Nephron progenitor cell (in vitro differentiated cells): ENCODE measurements around the gene ST7.
"Not testable (repeated sequence)": the region's sequence is repeated elsewhere in the genome, so short reads cannot be mapped to it uniquely, and the experiment has no call there.

ENCODE experiments used
- DNase-seq: peaks from one replicate; pipeline ENCODE4 v3.0.0; 2021
- H3K27ac Mint-ChIP-seq: 2 replicates; pipeline ENCODE4 v1.8.0; 2021; ENCODE audit warnings: mild to moderate bottlenecking, moderate library complexity, mixed read lengths
- H3K27me3 Mint-ChIP-seq: 2 replicates; pipeline ENCODE4 v1.8.0; 2021; ENCODE audit warnings: mild to moderate bottlenecking, low read depth, mixed read lengths; ENCODE audit not compliant: poor library complexity
- H3K36me3 Mint-ChIP-seq: 2 replicates; pipeline ENCODE4 v1.8.0; 2021; ENCODE audit warnings: low read depth, mixed read lengths
- H3K4me1 Mint-ChIP-seq: 2 replicates; pipeline ENCODE4 v1.8.0; 2021; ENCODE audit warnings: mixed read lengths
- H3K4me3 Mint-ChIP-seq: 2 replicates; pipeline ENCODE4 v1.8.0; 2021; ENCODE audit warnings: mild to moderate bottlenecking, moderate library complexity, mixed read lengths
- H3K9me3 Mint-ChIP-seq: 2 replicates; pipeline ENCODE4 v1.8.0; 2021; ENCODE audit warnings: mild to moderate bottlenecking, moderate library complexity, mixed read lengths
- CTCF ChIP-seq: fragments of 200-600 bp; sonication (generic); IDR thresholded peaks from 2 replicates; pipeline ENCODE4 v1.5.0; 2021; ENCODE audit warnings: antibody characterized with exemption

The ST7 gene

GRCh38 chr7:116967983-116968382, 14.7 kb downstream of the ST7 start:
- Mint-ChIP-seq H3K27me3 (no peaks in the 10 kb centered on the region), H3K4me1 (peaks cover 41% of the 10 kb centered on the region), H3K36me3 (no peaks in the 10 kb centered on the region), H3K27ac (no peak overlapping the region), H3K9me3 (no peaks in the 10 kb centered on the region), H3K4me3 (no peak overlapping the region)
- no peak for DNase-seq
- no peak for TF ChIP-seq CTCF

- H3K4me1 Mint-ChIP-seq, result peaks cover 41% of the 10 kb centered on the region
- H3K9me3 Mint-ChIP-seq, result peaks cover under 1% of the 10 kb centered on the region
- H3K27ac Mint-ChIP-seq, result no peak overlapping the region
- no peak for DNase-seq
- H3K36me3 Mint-ChIP-seq, result peaks cover 3% of the 10 kb centered on the region
- no peak for TF ChIP-seq CTCF
- H3K27me3 Mint-ChIP-seq, result no peaks in the 10 kb centered on the region
- no peak overlapping the region for H3K4me3 Mint-ChIP-seq
Observed at GRCh38 chr7:116968631-116969030, 15.3 kb downstream of the ST7 start.

GRCh38 chr7:116969371-116969902, 16.1 kb downstream of the ST7 start:
- Mint-ChIP-seq H3K27ac (peak overlapping the region; percentile 43), H3K4me3 (no peak overlapping the region)

GRCh38 chr7:116970238-116970910, 17.1 kb downstream of the ST7 start:
- H3K36me3 Mint-ChIP-seq, result peaks cover 14% of the 10 kb centered on the region
- peaks cover 11% of the 10 kb centered on the region for H3K9me3 Mint-ChIP-seq
- H3K27me3 Mint-ChIP-seq, result no peaks in the 10 kb centered on the region
- no peak overlapping the region for H3K27ac Mint-ChIP-seq
- peaks cover 41% of the 10 kb centered on the region for H3K4me1 Mint-ChIP-seq
- TF ChIP-seq CTCF, result no peak
- DNase-seq, result no peak
- no peak overlapping the region for H3K4me3 Mint-ChIP-seq

More at GRCh38 chr7:116969371-116969902, 16.1 kb downstream of the ST7 start:
- DNase-seq, result no peak
- H3K27me3 Mint-ChIP-seq, result no peaks in the 10 kb centered on the region
- peaks cover 9% of the 10 kb centered on the region for H3K36me3 Mint-ChIP-seq
- no peak for TF ChIP-seq CTCF
- H3K4me1 Mint-ChIP-seq, result peaks cover 41% of the 10 kb centered on the region
- H3K9me3 Mint-ChIP-seq, result peaks cover 7% of the 10 kb centered on the region

GRCh38 chr7:116971153-116971552, 17.9 kb downstream of the ST7 start:
- Mint-ChIP-seq H3K9me3 (peaks cover 11% of the 10 kb centered on the region), H3K36me3 (peaks cover 14% of the 10 kb centered on the region), H3K4me1 (peaks cover 41% of the 10 kb centered on the region)
- H3K4me3 Mint-ChIP-seq, H3K27me3 Mint-ChIP-seq, H3K27ac Mint-ChIP-seq, DNase-seq: not testable (repeated sequence)

- Mint-ChIP-seq H3K4me3 (no peak overlapping the region), H3K4me1 (peaks cover 41% of the 10 kb centered on the region), H3K27me3 (no peaks in the 10 kb centered on the region), H3K27ac (no peak overlapping the region), H3K36me3 (peaks cover 14% of the 10 kb centered on the region), H3K9me3 (peaks cover 11% of the 10 kb centered on the region)
- no peak for TF ChIP-seq CTCF
- peak; percentile 13 for DNase-seq
Observed at GRCh38 chr7:116971869-116972268, 18.6 kb downstream of the ST7 start.

GRCh38 chr7:116975024-116975423, 21.7 kb downstream of the ST7 start:
- peaks cover 11% of the 10 kb centered on the region for H3K9me3 Mint-ChIP-seq
- H3K4me1 Mint-ChIP-seq, result peaks cover 26% of the 10 kb centered on the region
- peaks cover 14% of the 10 kb centered on the region for H3K36me3 Mint-ChIP-seq
- not testable (repeated sequence) for H3K27me3 Mint-ChIP-seq, H3K27ac Mint-ChIP-seq, DNase-seq, H3K4me3 Mint-ChIP-seq
